ENCODE data around the gene COX8C.

DNA sequence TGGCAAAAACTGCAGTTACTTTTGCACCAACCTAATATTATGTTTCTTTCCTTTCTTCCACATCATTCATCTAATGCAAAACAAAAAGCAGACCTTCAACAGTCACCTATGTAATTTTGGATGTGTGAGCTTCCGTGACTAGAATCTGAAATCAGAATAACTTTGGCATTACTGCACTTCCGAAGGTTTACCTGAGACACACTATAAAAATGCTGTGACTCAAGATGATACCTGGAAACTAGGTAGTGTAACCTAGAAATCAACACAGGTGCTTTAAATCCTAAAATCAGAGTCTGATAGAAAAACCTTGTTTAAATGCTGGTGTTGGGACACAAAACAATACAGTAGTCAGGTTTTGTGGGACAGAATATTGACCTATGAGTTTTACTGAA, 16.4 kb upstream of the COX8C start:
- no peak for TF ChIP-seq CREB1 (CRISPR knock-in tag; IDR thresholded peaks at IDR 0.05; ENCODE audit: low read depth)
- TF ChIP-seq, protein P1, sequence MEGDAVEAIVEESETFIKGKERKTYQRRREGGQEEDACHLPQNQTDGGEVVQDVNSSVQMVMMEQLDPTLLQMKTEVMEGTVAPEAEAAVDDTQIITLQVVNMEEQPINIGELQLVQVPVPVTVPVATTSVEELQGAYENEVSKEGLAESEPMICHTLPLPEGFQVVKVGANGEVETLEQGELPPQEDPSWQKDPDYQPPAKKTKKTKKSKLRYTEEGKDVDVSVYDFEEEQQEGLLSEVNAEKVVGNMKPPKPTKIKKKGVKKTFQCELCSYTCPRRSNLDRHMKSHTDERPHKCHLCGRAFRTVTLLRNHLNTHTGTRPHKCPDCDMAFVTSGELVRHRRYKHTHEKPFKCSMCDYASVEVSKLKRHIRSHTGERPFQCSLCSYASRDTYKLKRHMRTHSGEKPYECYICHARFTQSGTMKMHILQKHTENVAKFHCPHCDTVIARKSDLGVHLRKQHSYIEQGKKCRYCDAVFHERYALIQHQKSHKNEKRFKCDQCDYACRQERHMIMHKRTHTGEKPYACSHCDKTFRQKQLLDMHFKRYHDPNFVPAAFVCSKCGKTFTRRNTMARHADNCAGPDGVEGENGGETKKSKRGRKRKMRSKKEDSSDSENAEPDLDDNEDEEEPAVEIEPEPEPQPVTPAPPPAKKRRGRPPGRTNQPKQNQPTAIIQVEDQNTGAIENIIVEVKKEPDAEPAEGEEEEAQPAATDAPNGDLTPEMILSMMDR (conservative IDR thresholded peaks at IDR 0.05; ENCODE audit: low read depth in 2 of 2), result no peak
- TF ChIP-seq EZH2 (IDR thresholded peaks at IDR 0.05; ENCODE audit: low read depth, unreplicated experiment), result no peak
- no peak for TF ChIP-seq EZH2phosphoT487 (IDR thresholded peaks at IDR 0.05; ENCODE audit: unreplicated experiment)
- TF ChIP-seq, protein P2, sequence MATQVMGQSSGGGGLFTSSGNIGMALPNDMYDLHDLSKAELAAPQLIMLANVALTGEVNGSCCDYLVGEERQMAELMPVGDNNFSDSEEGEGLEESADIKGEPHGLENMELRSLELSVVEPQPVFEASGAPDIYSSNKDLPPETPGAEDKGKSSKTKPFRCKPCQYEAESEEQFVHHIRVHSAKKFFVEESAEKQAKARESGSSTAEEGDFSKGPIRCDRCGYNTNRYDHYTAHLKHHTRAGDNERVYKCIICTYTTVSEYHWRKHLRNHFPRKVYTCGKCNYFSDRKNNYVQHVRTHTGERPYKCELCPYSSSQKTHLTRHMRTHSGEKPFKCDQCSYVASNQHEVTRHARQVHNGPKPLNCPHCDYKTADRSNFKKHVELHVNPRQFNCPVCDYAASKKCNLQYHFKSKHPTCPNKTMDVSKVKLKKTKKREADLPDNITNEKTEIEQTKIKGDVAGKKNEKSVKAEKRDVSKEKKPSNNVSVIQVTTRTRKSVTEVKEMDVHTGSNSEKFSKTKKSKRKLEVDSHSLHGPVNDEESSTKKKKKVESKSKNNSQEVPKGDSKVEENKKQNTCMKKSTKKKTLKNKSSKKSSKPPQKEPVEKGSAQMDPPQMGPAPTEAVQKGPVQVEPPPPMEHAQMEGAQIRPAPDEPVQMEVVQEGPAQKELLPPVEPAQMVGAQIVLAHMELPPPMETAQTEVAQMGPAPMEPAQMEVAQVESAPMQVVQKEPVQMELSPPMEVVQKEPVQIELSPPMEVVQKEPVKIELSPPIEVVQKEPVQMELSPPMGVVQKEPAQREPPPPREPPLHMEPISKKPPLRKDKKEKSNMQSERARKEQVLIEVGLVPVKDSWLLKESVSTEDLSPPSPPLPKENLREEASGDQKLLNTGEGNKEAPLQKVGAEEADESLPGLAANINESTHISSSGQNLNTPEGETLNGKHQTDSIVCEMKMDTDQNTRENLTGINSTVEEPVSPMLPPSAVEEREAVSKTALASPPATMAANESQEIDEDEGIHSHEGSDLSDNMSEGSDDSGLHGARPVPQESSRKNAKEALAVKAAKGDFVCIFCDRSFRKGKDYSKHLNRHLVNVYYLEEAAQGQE (IDR thresholded peaks at IDR 0.05; ENCODE audit: unreplicated experiment), result no peak
- TF ChIP-seq JUNB (IDR thresholded peaks at IDR 0.05; ENCODE audit: unreplicated experiment), result no peak

Measured in GM23338 (cell line).